ENCODE measurements around the gene TRRAP.

DNA sequence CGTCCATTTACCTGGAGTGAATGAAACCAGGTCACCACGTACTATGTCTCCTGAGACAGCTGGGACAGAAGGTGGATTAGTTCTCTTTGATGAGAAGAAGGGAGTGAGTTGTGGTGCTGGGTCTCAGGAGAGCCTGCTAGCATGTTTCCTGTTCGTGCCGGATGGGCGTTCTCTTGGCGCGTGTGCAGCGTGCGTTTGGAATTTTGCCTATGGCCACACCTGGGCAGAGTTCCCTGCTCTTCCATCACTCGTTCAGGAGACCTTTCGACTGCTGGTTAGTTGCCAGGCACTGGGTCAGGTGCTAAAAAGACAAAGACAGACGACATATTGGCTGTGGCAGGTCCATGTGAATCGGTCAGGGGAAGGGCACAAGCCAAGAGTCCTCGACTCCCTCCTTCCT, 90.3 kb downstream of the TRRAP start:
- TF ChIP-seq, protein P1, sequence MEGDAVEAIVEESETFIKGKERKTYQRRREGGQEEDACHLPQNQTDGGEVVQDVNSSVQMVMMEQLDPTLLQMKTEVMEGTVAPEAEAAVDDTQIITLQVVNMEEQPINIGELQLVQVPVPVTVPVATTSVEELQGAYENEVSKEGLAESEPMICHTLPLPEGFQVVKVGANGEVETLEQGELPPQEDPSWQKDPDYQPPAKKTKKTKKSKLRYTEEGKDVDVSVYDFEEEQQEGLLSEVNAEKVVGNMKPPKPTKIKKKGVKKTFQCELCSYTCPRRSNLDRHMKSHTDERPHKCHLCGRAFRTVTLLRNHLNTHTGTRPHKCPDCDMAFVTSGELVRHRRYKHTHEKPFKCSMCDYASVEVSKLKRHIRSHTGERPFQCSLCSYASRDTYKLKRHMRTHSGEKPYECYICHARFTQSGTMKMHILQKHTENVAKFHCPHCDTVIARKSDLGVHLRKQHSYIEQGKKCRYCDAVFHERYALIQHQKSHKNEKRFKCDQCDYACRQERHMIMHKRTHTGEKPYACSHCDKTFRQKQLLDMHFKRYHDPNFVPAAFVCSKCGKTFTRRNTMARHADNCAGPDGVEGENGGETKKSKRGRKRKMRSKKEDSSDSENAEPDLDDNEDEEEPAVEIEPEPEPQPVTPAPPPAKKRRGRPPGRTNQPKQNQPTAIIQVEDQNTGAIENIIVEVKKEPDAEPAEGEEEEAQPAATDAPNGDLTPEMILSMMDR (IDR thresholded peaks at IDR 0.05; ENCODE audit: insufficient read depth, low read length) = no peak
- TF ChIP-seq GABPA (IDR thresholded peaks at IDR 0.05; ENCODE audit: low read depth) = no peak
- no peak for TF ChIP-seq POLR2AphosphoS5 (IDR thresholded peaks at IDR 0.05; ENCODE audit: low read depth)
- TF ChIP-seq, protein P2, sequence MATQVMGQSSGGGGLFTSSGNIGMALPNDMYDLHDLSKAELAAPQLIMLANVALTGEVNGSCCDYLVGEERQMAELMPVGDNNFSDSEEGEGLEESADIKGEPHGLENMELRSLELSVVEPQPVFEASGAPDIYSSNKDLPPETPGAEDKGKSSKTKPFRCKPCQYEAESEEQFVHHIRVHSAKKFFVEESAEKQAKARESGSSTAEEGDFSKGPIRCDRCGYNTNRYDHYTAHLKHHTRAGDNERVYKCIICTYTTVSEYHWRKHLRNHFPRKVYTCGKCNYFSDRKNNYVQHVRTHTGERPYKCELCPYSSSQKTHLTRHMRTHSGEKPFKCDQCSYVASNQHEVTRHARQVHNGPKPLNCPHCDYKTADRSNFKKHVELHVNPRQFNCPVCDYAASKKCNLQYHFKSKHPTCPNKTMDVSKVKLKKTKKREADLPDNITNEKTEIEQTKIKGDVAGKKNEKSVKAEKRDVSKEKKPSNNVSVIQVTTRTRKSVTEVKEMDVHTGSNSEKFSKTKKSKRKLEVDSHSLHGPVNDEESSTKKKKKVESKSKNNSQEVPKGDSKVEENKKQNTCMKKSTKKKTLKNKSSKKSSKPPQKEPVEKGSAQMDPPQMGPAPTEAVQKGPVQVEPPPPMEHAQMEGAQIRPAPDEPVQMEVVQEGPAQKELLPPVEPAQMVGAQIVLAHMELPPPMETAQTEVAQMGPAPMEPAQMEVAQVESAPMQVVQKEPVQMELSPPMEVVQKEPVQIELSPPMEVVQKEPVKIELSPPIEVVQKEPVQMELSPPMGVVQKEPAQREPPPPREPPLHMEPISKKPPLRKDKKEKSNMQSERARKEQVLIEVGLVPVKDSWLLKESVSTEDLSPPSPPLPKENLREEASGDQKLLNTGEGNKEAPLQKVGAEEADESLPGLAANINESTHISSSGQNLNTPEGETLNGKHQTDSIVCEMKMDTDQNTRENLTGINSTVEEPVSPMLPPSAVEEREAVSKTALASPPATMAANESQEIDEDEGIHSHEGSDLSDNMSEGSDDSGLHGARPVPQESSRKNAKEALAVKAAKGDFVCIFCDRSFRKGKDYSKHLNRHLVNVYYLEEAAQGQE (IDR thresholded peaks at IDR 0.05; ENCODE audit: insufficient replicate concordance, low read depth) = no peak
- TF ChIP-seq SPI1 (IDR thresholded peaks at IDR 0.05; ENCODE audit: borderline replicate concordance, low read depth) = no peak
